ENCODE data around the gene HCN3.
A peak's percentile ranks its signal among the peaks of the same experiment; 100 is the strongest.

Gene HCN3

GRCh38 chr1:155304558-155305063 is 27.3 kb downstream of the HCN3 start:
- Histone ChIP-seq H3K4me1 (ENCODE audit: insufficient read depth, poor library complexity, severe bottlenecking) (no peaks in the 10 kb centered on the region), H3K27me3 (ENCODE audit: insufficient read depth, poor library complexity, severe bottlenecking) (no peaks in the 10 kb centered on the region), H3K27ac (ENCODE audit: poor library complexity, severe bottlenecking) (no peak overlapping the region), H3K36me3 (ENCODE audit: low read depth) (no peaks in the 10 kb centered on the region), H3K4me3 (ENCODE audit: severe bottlenecking) (no peak overlapping the region), H3K9me3 (ENCODE audit: severe bottlenecking) (no peaks in the 10 kb centered on the region)
- DNase-seq (ENCODE audit: low spot score) (no peak), ATAC-seq (ENCODE audit: low read depth) (no peak)
- TF ChIP-seq, protein P1, sequence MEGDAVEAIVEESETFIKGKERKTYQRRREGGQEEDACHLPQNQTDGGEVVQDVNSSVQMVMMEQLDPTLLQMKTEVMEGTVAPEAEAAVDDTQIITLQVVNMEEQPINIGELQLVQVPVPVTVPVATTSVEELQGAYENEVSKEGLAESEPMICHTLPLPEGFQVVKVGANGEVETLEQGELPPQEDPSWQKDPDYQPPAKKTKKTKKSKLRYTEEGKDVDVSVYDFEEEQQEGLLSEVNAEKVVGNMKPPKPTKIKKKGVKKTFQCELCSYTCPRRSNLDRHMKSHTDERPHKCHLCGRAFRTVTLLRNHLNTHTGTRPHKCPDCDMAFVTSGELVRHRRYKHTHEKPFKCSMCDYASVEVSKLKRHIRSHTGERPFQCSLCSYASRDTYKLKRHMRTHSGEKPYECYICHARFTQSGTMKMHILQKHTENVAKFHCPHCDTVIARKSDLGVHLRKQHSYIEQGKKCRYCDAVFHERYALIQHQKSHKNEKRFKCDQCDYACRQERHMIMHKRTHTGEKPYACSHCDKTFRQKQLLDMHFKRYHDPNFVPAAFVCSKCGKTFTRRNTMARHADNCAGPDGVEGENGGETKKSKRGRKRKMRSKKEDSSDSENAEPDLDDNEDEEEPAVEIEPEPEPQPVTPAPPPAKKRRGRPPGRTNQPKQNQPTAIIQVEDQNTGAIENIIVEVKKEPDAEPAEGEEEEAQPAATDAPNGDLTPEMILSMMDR (IDR thresholded peaks at IDR 0.05; ENCODE audit: poor library complexity, severe bottlenecking), result no peak

GRCh38 chr1:155305881-155306391 is 28.7 kb downstream of the HCN3 start:
- TF ChIP-seq, protein P1 (IDR thresholded peaks at IDR 0.05; ENCODE audit: poor library complexity, severe bottlenecking), result no peak
- peaks cover 6% of the 10 kb centered on the region for H3K4me1 ChIP-seq (ENCODE audit: insufficient read depth, poor library complexity, severe bottlenecking)
- peak overlapping the region; percentile 90 for H3K27ac ChIP-seq (ENCODE audit: poor library complexity, severe bottlenecking)
- DNase-seq (ENCODE audit: low spot score), result no peak
- ATAC-seq (ENCODE audit: low read depth), result no peak
- H3K27me3 ChIP-seq (ENCODE audit: insufficient read depth, poor library complexity, severe bottlenecking), result no peaks in the 10 kb centered on the region
- H3K4me3 ChIP-seq (ENCODE audit: severe bottlenecking), result no peak overlapping the region
- H3K9me3 ChIP-seq (ENCODE audit: severe bottlenecking), result no peaks in the 10 kb centered on the region
- peaks cover 12% of the 10 kb centered on the region for H3K36me3 ChIP-seq (ENCODE audit: low read depth)

GRCh38 chr1:155307247-155307740 is 30.0 kb downstream of the HCN3 start:
- DNase-seq (ENCODE audit: low spot score), result no peak
- H3K27ac ChIP-seq (ENCODE audit: poor library complexity, severe bottlenecking), result peak overlapping the region; percentile 90
- H3K4me1 ChIP-seq (ENCODE audit: insufficient read depth, poor library complexity, severe bottlenecking), result peaks cover 12% of the 10 kb centered on the region
- H3K27me3 ChIP-seq (ENCODE audit: insufficient read depth, poor library complexity, severe bottlenecking), result no peaks in the 10 kb centered on the region
- no peak for ATAC-seq (ENCODE audit: low read depth)
- peaks cover 25% of the 10 kb centered on the region for H3K36me3 ChIP-seq (ENCODE audit: low read depth)
- H3K4me3 ChIP-seq (ENCODE audit: severe bottlenecking), result no peak overlapping the region
- no peaks in the 10 kb centered on the region for H3K9me3 ChIP-seq (ENCODE audit: severe bottlenecking)
- TF ChIP-seq, protein P1 (IDR thresholded peaks at IDR 0.05; ENCODE audit: poor library complexity, severe bottlenecking), result peak; percentile 36

DNA sequence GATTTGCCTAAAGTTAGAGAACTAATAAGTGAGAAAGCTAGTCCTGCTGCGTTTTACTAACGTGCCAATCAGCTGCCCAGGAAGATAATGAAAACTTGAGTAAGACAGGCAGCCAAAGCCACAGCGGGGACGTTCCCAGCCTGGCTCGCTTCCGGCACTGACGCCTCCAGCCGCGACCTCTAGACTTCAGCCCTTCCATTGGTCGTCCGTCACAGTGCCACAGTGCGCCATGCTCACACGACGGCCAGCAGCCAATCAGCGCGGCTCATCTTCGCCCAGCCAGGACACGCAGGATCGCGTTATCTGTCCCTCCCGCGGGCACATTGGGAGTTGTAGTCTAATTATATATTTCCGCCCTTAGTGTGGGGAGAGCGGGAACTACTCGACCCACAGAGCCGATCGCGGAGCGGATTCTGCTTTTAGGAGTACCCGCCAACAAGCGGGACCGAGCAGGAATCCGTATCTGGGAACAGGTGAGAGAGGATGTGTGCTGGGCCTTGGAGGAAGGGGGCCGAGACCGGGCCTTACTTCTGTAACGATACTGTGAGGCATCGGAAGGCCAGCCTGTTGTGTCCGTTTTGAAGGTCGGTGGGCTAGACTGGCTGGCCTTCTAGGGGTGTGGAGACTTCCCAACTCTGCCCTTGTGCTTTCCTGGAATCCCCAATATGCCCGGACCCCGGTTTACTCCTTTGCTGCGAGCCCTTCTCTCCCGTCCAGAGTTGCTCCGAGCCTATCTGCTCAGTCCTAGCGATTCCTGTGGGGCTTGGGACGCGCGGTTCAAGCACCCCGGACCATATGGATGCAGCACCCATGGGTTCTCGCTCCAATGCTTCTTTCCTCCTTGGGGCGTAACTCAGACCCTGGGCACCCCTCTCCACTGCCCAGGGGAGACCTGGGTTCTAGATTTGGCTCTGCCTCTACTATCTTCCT is 31.5 kb downstream of the HCN3 start, which contains the start of gene FDPS:
FDPS (plus strand) TSS at position 374 of the 930 bp plus-strand sequence. CDS start 924 bp downstream, outside the sequence.
- Histone ChIP-seq H3K4me1 (ENCODE audit: insufficient read depth, poor library complexity, severe bottlenecking) (peaks cover 12% of the 10 kb centered on the region), H3K27ac (ENCODE audit: poor library complexity, severe bottlenecking) (peak within 1 kb of the TSS; percentile 90), H3K27me3 (ENCODE audit: insufficient read depth, poor library complexity, severe bottlenecking) (no peaks in the 10 kb centered on the region), H3K4me3 (ENCODE audit: severe bottlenecking) (peak within 1 kb of the TSS; percentile 49), H3K9me3 (ENCODE audit: severe bottlenecking) (no peaks in the 10 kb centered on the region), H3K36me3 (ENCODE audit: low read depth) (peaks cover 40% of the 10 kb centered on the region)
- TF ChIP-seq, protein P1 (IDR thresholded peaks at IDR 0.05; ENCODE audit: poor library complexity, severe bottlenecking), result no peak
- ATAC-seq (ENCODE audit: low read depth) (peak; percentile 97), DNase-seq (ENCODE audit: low spot score) (peak; percentile 98)

All from RWPE2 (cell line).